CD4-positive, alpha-beta T cell treated with Interleukin-17A for 4 hours (primary cell): ENCODE results near the gene CCDC134.

Experiments
- DNase-seq: peaks from one replicate; pipeline ENCODE4 v3.0.0-alpha.2; 2020; ENCODE audit warnings: mixed read lengths

The CCDC134 gene

GRCh38 chr22:41800348-41801146 lies at the start of gene CCDC134:
CCDC134 (plus strand) TSS chr22:41800679; CDS start chr22:41808891, 8,212 bp downstream.
- DNase-seq, result peak; percentile 93

- no peak for DNase-seq
Measured at GRCh38 chr22:41752011-41752970, 48.2 kb upstream of the CCDC134 start.

- no peak for DNase-seq
Measured at GRCh38 chr22:41753984-41754383, 46.5 kb upstream of the CCDC134 start.

- no peak for DNase-seq
Measured at GRCh38 chr22:41757502-41757901, 43.0 kb upstream of the CCDC134 start.

- DNase-seq, result no peak
Measured at GRCh38 chr22:41758231-41758630, 42.2 kb upstream of the CCDC134 start.

- peak; percentile 52 for DNase-seq
Measured at GRCh38 chr22:41762980-41763779, 37.3 kb upstream of the CCDC134 start.

GRCh38 chr22:41766476-41766875 lies 34.0 kb upstream of the CCDC134 start:
- no peak for DNase-seq

GRCh38 chr22:41768430-41768829 lies 32.0 kb upstream of the CCDC134 start:
- DNase-seq, result no peak

- DNase-seq, result no peak
Measured at GRCh38 chr22:41770715-41771468, 29.6 kb upstream of the CCDC134 start.

- DNase-seq, result no peak
Measured at GRCh38 chr22:41772198-41772597, 28.3 kb upstream of the CCDC134 start.

GRCh38 chr22:41772645-41773044 lies 27.8 kb upstream of the CCDC134 start:
- DNase-seq, result no peak

- no peak for DNase-seq
Measured at GRCh38 chr22:41775338-41775737, 25.1 kb upstream of the CCDC134 start.

- no peak for DNase-seq
Measured at GRCh38 chr22:41775976-41776375, 24.5 kb upstream of the CCDC134 start.

- no peak for DNase-seq
Measured at GRCh38 chr22:41776381-41776780, 24.1 kb upstream of the CCDC134 start.

GRCh38 chr22:41777749-41778425 lies 22.6 kb upstream of the CCDC134 start:
- DNase-seq, result no peak

- DNase-seq, result peak; percentile 30
Measured at GRCh38 chr22:41779929-41780505, 20.5 kb upstream of the CCDC134 start.

- DNase-seq, result peak; percentile 90
Measured at GRCh38 chr22:41780746-41781505, 19.6 kb upstream of the CCDC134 start.

- peak; percentile 19 for DNase-seq
Measured at GRCh38 chr22:41781507-41781906, 19.0 kb upstream of the CCDC134 start.

GRCh38 chr22:41782316-41782715 lies 18.2 kb upstream of the CCDC134 start:
- peak; percentile 40 for DNase-seq

- DNase-seq, result no peak
Measured at GRCh38 chr22:41782751-41783150, 17.7 kb upstream of the CCDC134 start.
